HT-29 (cell line): Measurements from ENCODE around the gene EPN1. TPM values are rescaled to one million over a fixed set of nuclear protein-coding genes. Genes with fewer than 3 reads are reported as not detected.
A peak's percentile ranks its signal among the peaks of the same experiment; 100 is the strongest.
"Not testable (repeated sequence)": the region's sequence is repeated elsewhere in the genome, so short reads cannot be mapped to it uniquely, and the experiment has no call there.

Experiments used
- DNase-seq: peaks from one replicate; pipeline ENCODE4 v3.0.0-alpha.2; 2015; ENCODE audit warnings: low spot score
- total RNA-seq: library from RNA; depleted of rRNA; stranded (reverse); fragments of >200 nt; shearing (Covaris generic); gene quantifications from 2 replicates; pipeline ENCODE4 v1.2.3, GENCODE V29; 2014

EPN1 gene
- total RNA-seq, 1 experiment from 2014 or later, result 216 TPM

DNA sequence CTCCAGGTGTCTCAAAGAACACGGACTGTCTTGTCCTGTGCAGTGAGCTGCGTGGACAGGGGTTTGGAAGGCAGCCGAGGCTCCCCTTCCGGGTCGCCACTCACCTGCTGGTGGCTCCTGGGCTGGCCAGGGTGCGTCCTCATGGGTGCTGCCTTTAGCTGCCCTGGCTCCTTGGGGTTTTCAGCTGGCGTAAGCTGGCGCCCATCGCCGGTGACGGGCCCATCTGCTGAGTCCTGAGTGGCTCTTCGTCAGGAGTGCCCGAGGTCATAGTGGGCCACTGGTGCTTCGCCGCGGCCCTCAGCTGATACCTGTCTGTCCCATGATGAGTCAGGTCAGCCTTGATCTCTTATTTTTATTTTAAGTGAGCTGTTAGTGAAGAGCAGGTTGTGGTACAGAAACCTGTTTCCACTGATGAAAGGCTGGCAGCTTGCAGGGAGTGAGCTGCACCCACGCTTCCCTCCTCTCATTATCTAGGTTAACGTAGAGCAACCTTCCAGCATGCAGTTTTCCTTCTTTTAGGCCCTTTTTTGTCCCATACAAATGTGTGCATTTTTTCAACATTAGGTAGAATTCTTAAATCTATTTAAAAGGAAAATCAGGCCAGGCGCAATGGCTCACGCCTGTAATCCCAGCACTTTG is 18.4 kb downstream of the EPN1 start:
- DNase-seq, result no peak

- no peak for DNase-seq
Measured at GRCh38 chr19:55694241-55694655, 19.2 kb downstream of the EPN1 start.

- no peak for DNase-seq
Measured at GRCh38 chr19:55694656-55695491, 19.8 kb downstream of the EPN1 start.

DNA sequence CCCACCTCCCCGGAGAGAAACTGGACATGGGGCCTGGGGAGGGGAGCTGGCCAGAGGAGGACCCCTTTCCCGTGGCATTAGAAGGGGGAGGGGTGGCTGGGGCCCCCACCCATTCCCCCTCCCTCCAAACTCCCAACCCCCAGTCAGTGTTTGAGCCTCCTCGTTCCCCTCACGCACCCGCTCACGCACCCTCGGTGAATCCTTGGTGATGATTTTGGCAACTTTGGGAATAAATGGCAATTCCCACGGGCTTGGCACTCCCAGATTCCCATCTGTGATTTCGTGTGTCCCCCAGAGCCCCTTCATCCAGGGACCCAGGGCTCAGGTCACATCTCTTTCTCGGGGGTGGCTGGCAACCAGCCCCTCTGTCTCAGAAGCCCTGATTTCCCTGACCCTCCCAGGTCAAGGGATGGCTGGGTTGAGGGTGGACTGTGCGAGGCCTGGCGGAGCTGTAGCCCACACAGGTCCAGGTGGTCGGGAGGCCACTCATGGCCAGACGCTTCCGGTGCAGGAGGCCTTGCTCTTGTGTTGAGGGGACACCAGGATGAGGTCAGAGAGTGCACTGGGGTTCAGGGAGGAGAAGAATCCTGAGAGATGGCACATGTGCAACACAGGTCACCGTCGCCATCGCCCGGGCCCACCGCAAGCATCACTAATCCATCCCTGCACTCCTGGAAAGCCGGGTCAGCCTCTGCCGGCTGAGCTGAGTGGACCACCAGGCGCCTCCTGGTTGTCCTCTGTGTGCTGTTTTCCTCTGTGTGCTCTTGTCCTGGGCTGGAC is 20.7 kb downstream of the EPN1 start:
- no peak for DNase-seq

- DNase-seq, result no peak
Measured at GRCh38 chr19:55696301-55697068, 21.5 kb downstream of the EPN1 start.

GRCh38 chr19:55697069-55697440 is 22.0 kb downstream of the EPN1 start:
- no peak for DNase-seq

GRCh38 chr19:55697698-55698097 is 22.7 kb downstream of the EPN1 start:
- no peak for DNase-seq

GRCh38 chr19:55698256-55698655 is 23.2 kb downstream of the EPN1 start:
- no peak for DNase-seq

DNA sequence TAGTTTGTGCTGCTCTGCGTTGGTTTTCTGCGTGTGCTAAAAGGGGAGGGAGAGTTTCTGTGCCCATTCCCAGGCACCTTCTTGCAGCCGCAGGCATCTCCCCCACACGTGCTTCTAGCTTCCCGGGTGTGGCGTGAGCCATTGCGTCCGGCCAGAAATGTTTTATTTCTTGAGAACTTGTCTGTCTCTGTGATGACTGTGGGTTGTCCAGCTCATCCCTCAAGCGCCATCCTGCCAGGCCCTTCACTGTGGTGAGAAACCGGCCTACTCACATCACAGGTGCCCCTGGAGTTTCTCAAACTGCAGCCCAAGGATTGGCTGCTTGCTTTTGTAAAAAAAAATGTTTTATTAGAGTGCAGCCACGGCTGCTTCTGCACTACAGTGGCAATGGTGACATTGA is 24.2 kb downstream of the EPN1 start:
- no peak for DNase-seq

DNA sequence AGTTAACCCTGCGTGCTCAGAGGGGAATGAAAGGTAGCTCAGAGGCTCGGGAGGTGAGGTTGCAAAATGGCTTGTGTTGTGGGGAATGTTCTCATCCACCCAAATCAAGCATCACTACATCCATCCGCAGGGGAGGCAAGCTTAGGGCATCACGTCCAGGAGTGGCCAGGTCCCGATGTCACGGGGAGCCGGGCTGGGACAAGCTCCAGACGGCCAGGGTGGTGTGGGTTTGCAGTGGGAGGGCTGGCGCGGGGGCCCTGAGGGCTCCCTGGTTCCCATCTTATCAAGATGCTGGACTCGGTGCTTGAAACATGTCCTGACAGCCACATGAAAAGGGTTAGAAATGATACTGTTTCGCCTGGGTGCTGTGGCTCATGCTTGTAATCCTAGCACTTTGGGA is 25.8 kb downstream of the EPN1 start:
- no peak for DNase-seq

GRCh38 chr19:55702131-55702627 is 27.2 kb downstream of the EPN1 start:
- no peak for DNase-seq

- DNase-seq, result no peak
Measured at GRCh38 chr19:55703790-55704215, 28.8 kb downstream of the EPN1 start.

DNA sequence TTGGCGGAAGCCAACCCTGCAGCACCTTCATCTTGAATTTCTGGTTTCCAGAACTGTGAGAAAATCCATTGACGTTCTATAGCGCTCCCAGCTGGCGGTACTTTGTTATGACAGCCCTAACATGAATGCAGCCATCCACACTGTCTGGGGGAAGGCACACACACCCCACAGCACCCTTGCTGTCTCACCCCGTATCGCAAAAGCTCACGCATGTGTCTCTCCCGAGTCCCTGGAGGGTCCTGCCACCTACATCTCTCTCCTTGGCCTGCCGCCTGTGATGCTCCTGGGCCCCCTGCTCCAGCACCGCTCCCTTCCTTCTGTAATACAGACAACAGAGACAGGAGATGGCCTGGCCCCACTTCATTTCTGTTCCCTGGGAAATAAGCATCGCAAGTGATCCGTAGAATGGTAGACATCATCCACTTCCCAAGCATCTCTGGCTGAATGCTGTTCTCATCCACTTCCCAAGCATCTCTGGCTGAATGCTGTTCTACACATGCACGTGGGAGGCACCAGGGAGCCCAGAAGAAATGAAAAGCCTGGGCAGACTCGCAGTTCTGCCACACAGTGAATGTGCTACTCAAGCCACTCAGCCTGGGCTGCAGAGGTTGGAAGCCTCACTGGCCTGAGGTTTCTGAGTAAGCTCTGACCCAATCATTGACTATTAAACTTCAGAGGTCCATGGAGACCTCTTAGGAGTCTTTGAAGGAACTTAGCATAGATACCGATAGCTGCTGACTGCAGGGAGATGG is 29.6 kb downstream of the EPN1 start:
- peak; percentile 49 for DNase-seq

- DNase-seq, result no peak
Measured at GRCh38 chr19:55705972-55706371, 30.9 kb downstream of the EPN1 start.

DNA sequence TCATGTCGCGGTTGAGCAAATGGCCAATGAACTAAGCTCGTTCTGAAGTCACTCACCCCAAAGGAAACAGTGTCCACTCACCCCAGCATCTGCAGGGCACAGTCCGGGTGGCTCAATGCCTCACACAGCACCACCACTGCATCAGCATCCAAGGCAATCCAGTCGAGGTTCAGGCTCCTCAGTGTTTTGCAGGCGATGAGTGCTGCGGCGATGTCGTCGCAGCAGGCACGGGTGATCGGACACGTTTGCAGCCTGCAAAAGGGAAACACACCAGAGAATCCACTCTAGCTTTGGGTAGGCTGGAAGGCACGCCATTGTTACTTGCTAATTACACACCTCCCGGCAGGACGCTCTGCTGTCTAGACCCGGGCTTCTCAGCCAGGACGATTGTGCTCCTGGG is 36.7 kb downstream of the EPN1 start:
- DNase-seq, result no peak

DNA sequence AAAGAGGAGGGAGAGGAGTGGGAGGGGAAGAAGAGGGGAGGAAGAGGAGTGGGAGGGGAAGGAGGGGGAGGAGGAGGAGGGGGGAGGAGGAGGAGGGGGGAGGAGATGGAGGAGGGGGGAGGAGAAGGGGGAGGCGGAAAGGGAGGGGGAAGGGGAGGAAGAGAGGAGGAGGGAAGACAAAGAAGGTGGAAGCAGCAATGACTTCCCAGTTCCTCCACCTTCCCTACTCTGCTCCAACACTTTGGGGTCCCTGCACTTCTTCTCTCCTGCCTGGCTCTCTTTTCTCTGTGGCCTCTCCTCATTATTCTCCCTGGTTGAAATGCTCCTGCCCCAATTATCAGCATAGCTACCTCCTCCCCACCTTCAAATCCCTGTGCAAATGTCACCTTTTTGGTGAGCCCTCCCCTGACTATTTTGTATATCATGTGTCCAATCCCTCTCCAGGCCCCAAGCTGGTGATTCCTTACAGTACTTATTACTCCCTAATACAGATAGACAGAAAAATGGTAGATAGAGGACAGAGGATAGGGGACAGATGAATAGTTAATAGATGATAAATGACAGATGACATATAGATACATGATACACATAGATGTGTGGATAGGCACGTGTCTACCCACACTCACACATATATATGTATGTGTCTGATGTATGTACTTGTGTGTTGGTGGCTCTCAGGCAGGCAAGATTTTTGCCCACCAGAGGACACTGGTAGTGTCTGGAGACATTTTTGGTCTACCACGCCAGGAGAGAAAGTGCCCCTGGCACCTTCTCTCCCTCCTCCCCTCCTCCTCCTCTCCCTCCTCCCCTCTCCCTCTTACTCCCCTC is 38.0 kb downstream of the EPN1 start:
- peak; percentile 15 for DNase-seq

GRCh38 chr19:55716531-55716930 is 41.5 kb downstream of the EPN1 start:
- DNase-seq, result no peak

- no peak for DNase-seq
Measured at GRCh38 chr19:55717251-55717650, 42.2 kb downstream of the EPN1 start.

DNA sequence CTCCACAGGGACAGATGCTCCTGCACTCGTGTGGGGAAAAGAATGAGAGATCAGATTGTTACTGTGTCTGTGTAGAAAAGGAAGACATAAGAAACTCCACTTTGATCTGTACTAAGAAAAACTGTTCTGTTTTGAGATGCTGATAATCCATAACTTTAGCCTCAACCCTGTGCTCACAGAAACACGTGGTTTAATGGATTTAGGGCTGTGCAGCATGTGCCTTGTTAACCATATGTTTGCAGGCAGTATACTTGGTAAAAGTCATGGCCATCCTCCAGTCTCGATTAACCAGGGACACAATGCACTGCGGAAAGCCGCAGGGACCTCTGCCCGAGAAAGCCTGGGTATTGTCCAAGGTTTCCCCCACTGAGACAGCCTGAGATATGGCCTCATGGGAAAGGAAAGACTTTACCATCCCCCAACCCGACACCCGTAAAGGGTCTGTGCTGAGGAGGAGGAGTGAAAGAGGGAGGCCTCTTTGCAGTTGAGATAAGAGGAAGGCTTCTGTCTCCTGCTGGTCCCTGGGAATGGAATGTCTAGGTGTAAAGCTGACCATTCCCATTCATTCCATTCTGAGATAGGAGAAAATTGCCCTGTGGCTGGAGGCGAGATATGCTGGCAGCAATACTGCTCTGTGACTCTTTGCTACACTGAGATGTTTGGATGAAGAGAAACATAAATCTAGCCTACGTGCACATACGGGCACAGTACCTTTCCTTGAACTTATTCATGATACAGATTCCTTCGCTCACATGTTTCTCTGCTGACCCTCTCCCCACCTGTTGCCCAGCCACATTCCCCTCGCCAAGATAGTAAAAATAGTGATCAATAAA is 43.1 kb downstream of the EPN1 start:
- DNase-seq, result not testable (repeated sequence)
